IMR-90 (cell line): ENCODE data around the gene DOCK10. TPM values are rescaled to one million over a fixed set of nuclear protein-coding genes. Genes with fewer than 3 reads are reported as not detected.

Source experiments
- ATAC-seq: fragments of 200-7000 bp; cut with Tn5 transposase; 2 replicates; pipeline ENCODE4 v1.9.1; 2020; ENCODE audit warnings: low read depth, mild to moderate bottlenecking, moderate library complexity
- BruUV-seq: library from RNA; stranded (reverse); fragments of 400-500 nt; replicated peaks from 2 replicates; lab custom pipeline; 2021; lab: Mats Ljungman, UMichigan
- CTCF ChIA-PET: fragments of 300-600 bp; formaldehyde crosslinking; extraction: SDS; loops from one replicate; lab custom pipeline; 2021; ENCODE audit warnings: antibody characterized with exemption; lab: Yijun Ruan, JAX
- POLR2A ChIA-PET: fragments of 300-600 bp; sonication (Branson Sonifier 250); formaldehyde crosslinking; loops from one replicate; lab custom pipeline; 2022; ENCODE audit warnings: antibody characterized with exemption; ENCODE audit not compliant: unreplicated experiment; lab: Charles Lee
- DNase-seq: peaks from one replicate; pipeline ENCODE4 v3.0.0; 2013
- H2AFZ ChIP-seq: replicated peaks from 2 replicates; pipeline ENCODE3; 2013; ENCODE audit warnings: low read length, mild to moderate bottlenecking; ENCODE audit not compliant: poor library complexity
- H2AK5ac ChIP-seq: 2 replicates; pipeline ENCODE4 v1.6.1; 2013; ENCODE audit warnings: low read depth, low read length, inconsistent platforms
- H2AK9ac ChIP-seq: replicated peaks from 2 replicates; pipeline ENCODE3; 2013; ENCODE audit warnings: mild to moderate bottlenecking, low read depth, low read length, moderate library complexity; ENCODE audit not compliant: poor library complexity
- H2BK120ac ChIP-seq: 2 replicates; pipeline ENCODE4 v1.6.1; 2013; ENCODE audit warnings: low read depth, low read length, inconsistent platforms
- H2BK15ac ChIP-seq: 3 replicates; pipeline ENCODE4 v1.6.1; 2013; ENCODE audit warnings: low read depth, low read length, inconsistent platforms
- H2BK20ac ChIP-seq: 2 replicates; pipeline ENCODE4 v1.6.1; 2013; ENCODE audit warnings: low read depth, mild to moderate bottlenecking, inconsistent platforms, low read length, moderate library complexity
- H2BK5ac ChIP-seq: 2 replicates; pipeline ENCODE4 v1.6.1; 2013; ENCODE audit warnings: mild to moderate bottlenecking, low read depth, low read length, inconsistent platforms; ENCODE audit not compliant: poor library complexity, severe bottlenecking
- H3K14ac ChIP-seq: replicated peaks from 2 replicates; pipeline ENCODE4 v1.6.1; 2013; ENCODE audit warnings: low read depth, low read length, inconsistent platforms
- H3K18ac ChIP-seq: 2 replicates; pipeline ENCODE4 v1.6.1; 2013; ENCODE audit warnings: low read depth, low read length, control low read depth
- H3K23ac ChIP-seq: 2 replicates; pipeline ENCODE4 v1.6.1; 2013; ENCODE audit warnings: low read depth, low read length, inconsistent platforms
- H3K27ac ChIP-seq: 2 replicates; pipeline ENCODE4 v1.5.1; 2013; ENCODE audit warnings: mild to moderate bottlenecking, control low read depth, low read length; ENCODE audit not compliant: insufficient read depth
- H3K27me3 ChIP-seq: 2 replicates; pipeline ENCODE4 v1.6.1; 2013; ENCODE audit warnings: low read length; ENCODE audit not compliant: control insufficient read depth, insufficient read depth
- H3K36me3 ChIP-seq: 2 replicates; pipeline ENCODE4 v1.6.1; 2013; ENCODE audit warnings: low read length, mixed read lengths; ENCODE audit not compliant: control insufficient read depth, insufficient read depth
- H3K4ac ChIP-seq: 2 replicates; pipeline ENCODE4 v1.6.1; 2013; ENCODE audit warnings: low read depth, low read length, inconsistent platforms
- H3K4me1 ChIP-seq: 2 replicates; pipeline ENCODE4 v1.6.1; 2013; ENCODE audit warnings: low read length, mixed read lengths; ENCODE audit not compliant: control insufficient read depth, insufficient read depth
- H3K4me2 ChIP-seq: 2 replicates; pipeline ENCODE4 v1.6.1; 2013; ENCODE audit warnings: low read depth, mild to moderate bottlenecking, control low read depth, low read length, moderate library complexity
- H3K4me3 ChIP-seq: 2 replicates; pipeline ENCODE4 v1.5.1; 2013; ENCODE audit warnings: low read depth, mild to moderate bottlenecking, control low read depth, low read length, moderate library complexity; ENCODE audit not compliant: insufficient read depth
- H3K56ac ChIP-seq: 2 replicates; pipeline ENCODE4 v1.6.1; 2013; ENCODE audit warnings: low read length, inconsistent platforms; ENCODE audit not compliant: insufficient read depth; ENCODE audit errors: extremely low read depth
- H3K79me1 ChIP-seq, 2 experiments: 2 replicates each; pipeline ENCODE4 v1.6.1; 2013; ENCODE audit warnings: low read length in 2 of 2, inconsistent platforms in 1 of 2, low read depth in 1 of 2
- H3K9ac ChIP-seq: 2 replicates; pipeline ENCODE4 v1.6.1; 2013; ENCODE audit warnings: low read depth, low read length, control low read depth
- H3K9me1 ChIP-seq: 2 replicates; pipeline ENCODE4 v1.6.1; 2013; ENCODE audit warnings: low read length, inconsistent platforms; ENCODE audit not compliant: insufficient read depth
- H3K9me3 ChIP-seq: 2 replicates; pipeline ENCODE4 v1.6.1; 2013; ENCODE audit warnings: low read length; ENCODE audit not compliant: control insufficient read depth, insufficient read depth
- H4K20me1 ChIP-seq: 2 replicates; pipeline ENCODE4 v1.6.1; 2013; ENCODE audit warnings: low read length, inconsistent platforms; ENCODE audit not compliant: insufficient read depth
- H4K5ac ChIP-seq: 2 replicates; pipeline ENCODE4 v1.6.1; 2013; ENCODE audit warnings: mild to moderate bottlenecking, low read depth, low read length, control low read depth
- H4K8ac ChIP-seq, 2 experiments: 2 replicates each; pipeline ENCODE4 v1.6.1; 2013; ENCODE audit warnings: low read depth in 2 of 2, low read length in 2 of 2, control low read depth in 1 of 2, inconsistent platforms in 1 of 2
- H4K91ac ChIP-seq: 2 replicates; pipeline ENCODE4 v1.6.1; 2013; ENCODE audit warnings: low read depth, low read length, inconsistent platforms; ENCODE audit not compliant: insufficient read depth
- CEBPB ChIP-seq: IDR thresholded peaks from 2 replicates; pipeline ENCODE4 v1.6.1; 2012; ENCODE audit warnings: low read depth, low read length, improper control_type of control experiment
- NFE2L2 ChIP-seq: fragments of 150-350 bp; IDR thresholded peaks from 2 replicates; pipeline ENCODE4 v1.6.1; 2016; ENCODE audit warnings: low read depth, mild to moderate bottlenecking, low read length
- WGBS, 2 experiments: methylation state at CpG; one replicate each; pipeline versions ENCODE4 v1.1.5 to v1.1.7; 2013; ENCODE audit warnings: missing lambda C conversion rate in 2 of 2; ENCODE audit not compliant: insufficient read length in 1 of 2; ENCODE audit errors: extremely low coverage in 2 of 2; 5-methylcytosine and 5-hydroxymethylcytosine counted together
- dilution Hi-C: fragments of 300-500 bp; cut with HindIII; formaldehyde crosslinking; loops from one replicate; pipeline ENCODE4 v1.14.3; 2018; ENCODE audit warnings: low sequenced_read_pairs; ENCODE audit not compliant: unreplicated experiment
- in situ Hi-C: fragments of 300-500 bp; cut with MboI; formaldehyde crosslinking; loops from 3 replicates; pipeline ENCODE4 v1.14.3; 2019; ENCODE audit warnings: low sequenced_read_pairs, inconsistent platforms, mixed read lengths
- intact Hi-C: fragments of 100-400 bp; cut with micrococcal nuclease; formaldehyde crosslinking; loops from 2 replicates; pipeline ENCODE4 v1.10.0; 2022
- polyA plus RNA-seq, 3 experiments: library from polyadenylated mRNA; depleted of rRNA; stranded (reverse); fragments of >200 nt; gene quantifications; 2 replicates each; pipeline ENCODE4 v1.2.3, GENCODE V29; 2012; ENCODE audit warnings: low replicate concordance in 1 of 3
- total RNA-seq: library from RNA; depleted of rRNA; stranded (reverse); fragments of >200 nt; gene quantifications from 2 replicates; pipeline ENCODE4 v1.2.3, GENCODE V29; 2012

The DOCK10 gene
- total and polyA plus RNA-seq, 2 of the 4 experiments (the other 2 are of a cell fraction), result 58.6 to 75.3 TPM

DNA sequence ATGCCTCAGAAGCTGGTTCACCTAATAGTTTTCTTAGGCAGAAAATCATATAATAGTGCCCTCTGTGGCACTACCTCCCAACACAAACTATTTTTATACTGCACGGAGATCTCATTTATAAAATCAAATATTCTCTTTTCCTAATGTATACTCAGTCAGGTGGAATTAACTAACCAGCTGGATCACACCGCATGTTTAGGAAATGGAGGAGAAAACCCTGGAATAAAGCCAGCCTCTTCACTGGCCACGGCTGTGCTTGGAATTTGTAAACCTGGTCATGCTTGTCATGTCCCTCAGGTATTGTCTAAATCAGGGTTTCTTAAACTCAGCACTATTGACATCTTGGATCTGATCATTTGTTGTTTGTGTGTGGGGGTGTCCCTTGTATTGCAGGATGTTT, 85.6 kb downstream of the DOCK10 start:
- no peak overlapping the region for H3K4me2 ChIP-seq
- ChIA-PET POLR2A (no interaction called here), CTCF (no interaction called here)
- no peak overlapping the region for H3K56ac ChIP-seq
- H4K20me1 ChIP-seq, result no peaks in the 10 kb centered on the region
- ATAC-seq, result no peak
- H2BK120ac ChIP-seq, result no peak overlapping the region
- no peak overlapping the region for H3K27ac ChIP-seq
- no peak overlapping the region for H4K5ac ChIP-seq
- H3K4me3 ChIP-seq, result no peak overlapping the region
- TF ChIP-seq CEBPB (no peak), NFE2L2 (no peak)
- H2BK5ac ChIP-seq, result no peak overlapping the region
- no peak overlapping the region for H3K9ac ChIP-seq
- no peak overlapping the region for H4K8ac ChIP-seq
- intact Hi-C loops (no loop called here), in situ Hi-C loops (no loop called here), dilution Hi-C loops (no loop called here)
- no peak for DNase-seq
- no peaks in the 10 kb centered on the region for H3K9me1 ChIP-seq
- no peak overlapping the region for H3K18ac ChIP-seq
- H4K91ac ChIP-seq, result no peak overlapping the region
- H2AK9ac ChIP-seq, result no peak overlapping the region
- H2BK20ac ChIP-seq, result no peak overlapping the region
- H3K14ac ChIP-seq, result no peak overlapping the region
- H2AFZ ChIP-seq, result no peak overlapping the region
- H2AK5ac ChIP-seq, result no peak overlapping the region
- no peak overlapping the region for H3K23ac ChIP-seq
- H3K36me3 ChIP-seq, result no peaks in the 10 kb centered on the region
- H2BK15ac ChIP-seq, result no peak overlapping the region
- no CpG with 5 or more reads among the region's 3 CpGs for WGBS, 2 experiments
- no peak overlapping the region for H3K4ac ChIP-seq
- no TSS peak for BruUV-seq
- peaks cover 7 to 29% of the 10 kb centered on the region in 2 experiments; a peak in 3 of 4 replicates for H3K79me1 ChIP-seq
- H3K27me3 ChIP-seq, result no peaks in the 10 kb centered on the region
- no peaks in the 10 kb centered on the region; the same call in 1 of the 2 replicates for H3K4me1 ChIP-seq
- no peaks in the 10 kb centered on the region for H3K9me3 ChIP-seq
